Kasumi-1 (cell line): ENCODE measurements around the gene SNRNP70.

Experiments
- DNase-seq, 2 experiments: peaks; one replicate each; lab custom pipeline; 2025; lab: John Stamatoyannopoulos, UW

SNRNP70 gene

DNA sequence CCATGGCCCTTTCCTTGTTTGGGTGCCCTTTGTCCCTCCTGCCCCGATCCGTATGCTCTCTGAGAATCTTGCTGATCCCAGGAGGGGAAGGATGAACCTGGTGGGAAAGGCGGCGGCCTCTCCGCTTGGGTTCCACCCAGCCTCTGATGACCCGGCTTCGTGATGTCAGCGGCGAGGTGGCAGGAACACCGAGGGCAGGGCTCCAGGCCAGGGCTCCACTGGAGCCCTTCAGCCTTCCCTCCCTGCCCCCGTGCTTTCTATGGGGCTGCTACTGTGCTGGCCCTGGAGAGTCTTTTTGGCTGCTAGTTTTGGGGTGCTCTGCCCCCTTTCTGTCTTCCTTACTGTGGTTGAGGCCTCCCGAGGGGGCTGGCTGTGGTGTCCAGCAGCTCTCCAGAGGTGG lies 17.1 kb downstream of the SNRNP70 start:
- DNase-seq, result no peak

DNA sequence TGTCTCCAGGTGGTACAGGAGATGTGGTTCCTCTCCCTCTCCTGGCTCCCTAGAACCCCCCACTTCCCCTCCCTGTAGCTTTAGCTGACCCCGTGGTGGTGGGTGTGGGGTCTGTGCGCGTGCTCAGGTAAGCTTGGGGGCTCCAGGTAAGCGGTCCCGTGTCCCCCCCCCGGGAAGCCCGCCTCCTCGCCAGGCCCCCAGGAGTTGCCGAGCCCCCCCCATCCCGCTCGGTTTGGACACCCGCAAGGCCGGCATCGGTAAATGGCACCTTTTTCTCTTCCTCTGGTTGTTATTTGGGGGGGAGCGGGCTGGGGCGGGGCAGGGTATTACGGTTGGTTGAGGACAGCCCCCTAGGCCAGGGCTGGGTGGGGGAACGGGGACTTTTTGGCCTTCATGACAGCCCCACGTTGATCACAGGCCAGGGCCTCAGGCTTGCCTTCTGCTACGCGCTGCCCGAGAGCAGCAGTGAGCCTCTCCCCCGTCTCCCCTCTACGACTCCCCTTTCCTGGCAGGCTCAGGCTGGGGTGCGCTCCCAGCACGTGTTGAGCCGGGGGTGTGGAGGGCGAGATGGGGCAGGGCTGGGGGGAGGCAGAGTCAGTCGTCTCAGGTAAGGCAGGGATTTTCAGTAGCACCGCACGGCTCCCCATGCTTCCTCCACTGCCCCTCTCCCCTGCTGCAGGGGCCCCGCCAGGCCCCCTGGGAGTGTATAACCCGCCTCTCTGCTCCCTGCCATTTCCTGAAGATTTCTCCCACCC lies 18.3 kb downstream of the SNRNP70 start:
- DNase-seq, result no peak

DNA sequence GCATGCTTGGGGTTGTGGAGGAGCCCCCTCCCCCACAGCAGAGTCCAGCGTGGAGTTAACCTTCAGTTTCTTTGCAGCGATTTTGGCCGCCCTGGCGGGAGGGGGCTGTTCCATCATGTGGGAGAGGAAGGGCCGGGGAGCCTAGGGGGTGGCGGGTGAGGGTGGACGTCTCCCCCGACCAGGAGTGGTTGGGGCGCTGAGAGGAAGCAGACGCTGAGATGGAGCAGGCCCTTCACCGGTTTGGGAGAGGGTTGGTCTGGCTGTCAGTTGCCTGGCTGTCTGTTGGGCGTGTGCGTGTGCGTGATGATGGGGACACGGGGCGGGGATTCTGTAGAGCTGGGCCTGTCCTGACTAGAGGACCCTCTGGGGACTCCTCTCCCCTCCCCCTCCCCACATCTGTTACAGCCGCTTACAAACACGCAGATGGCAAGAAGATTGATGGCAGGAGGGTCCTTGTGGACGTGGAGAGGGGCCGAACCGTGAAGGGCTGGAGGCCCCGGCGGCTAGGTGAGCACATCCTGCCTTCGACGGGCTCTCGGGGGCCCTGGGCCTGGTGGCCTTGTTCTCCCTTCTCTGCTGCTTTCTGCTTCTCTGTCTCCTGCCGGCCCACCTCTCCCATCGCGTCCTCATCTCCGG lies 19.1 kb downstream of the SNRNP70 start:
- DNase-seq, result no peak

DNA sequence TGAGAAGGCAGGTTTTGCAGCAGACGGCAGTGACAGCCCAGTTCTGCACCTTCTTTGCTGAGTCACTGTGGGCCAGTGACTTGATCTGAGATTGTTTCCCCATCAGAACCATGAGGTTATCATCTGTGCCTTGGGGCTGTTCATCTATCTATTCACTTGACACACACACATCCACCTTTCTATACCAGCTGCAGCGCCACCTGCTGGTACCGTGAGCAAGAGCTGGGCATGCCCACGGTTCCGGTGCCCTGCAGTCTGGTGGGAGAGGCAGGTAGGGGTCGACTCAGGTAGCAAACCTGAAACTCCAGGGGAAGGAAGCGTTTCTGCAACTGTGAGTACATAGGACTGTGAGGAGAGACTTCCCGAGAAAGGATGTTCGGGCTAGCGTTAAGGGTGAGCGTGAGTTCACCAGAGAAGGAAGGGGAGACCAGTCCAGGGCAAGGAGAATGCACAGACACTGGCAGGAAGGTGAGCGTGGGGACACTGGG lies 21.4 kb downstream of the SNRNP70 start:
- DNase-seq, result peak; percentile 45 to 47

DNA sequence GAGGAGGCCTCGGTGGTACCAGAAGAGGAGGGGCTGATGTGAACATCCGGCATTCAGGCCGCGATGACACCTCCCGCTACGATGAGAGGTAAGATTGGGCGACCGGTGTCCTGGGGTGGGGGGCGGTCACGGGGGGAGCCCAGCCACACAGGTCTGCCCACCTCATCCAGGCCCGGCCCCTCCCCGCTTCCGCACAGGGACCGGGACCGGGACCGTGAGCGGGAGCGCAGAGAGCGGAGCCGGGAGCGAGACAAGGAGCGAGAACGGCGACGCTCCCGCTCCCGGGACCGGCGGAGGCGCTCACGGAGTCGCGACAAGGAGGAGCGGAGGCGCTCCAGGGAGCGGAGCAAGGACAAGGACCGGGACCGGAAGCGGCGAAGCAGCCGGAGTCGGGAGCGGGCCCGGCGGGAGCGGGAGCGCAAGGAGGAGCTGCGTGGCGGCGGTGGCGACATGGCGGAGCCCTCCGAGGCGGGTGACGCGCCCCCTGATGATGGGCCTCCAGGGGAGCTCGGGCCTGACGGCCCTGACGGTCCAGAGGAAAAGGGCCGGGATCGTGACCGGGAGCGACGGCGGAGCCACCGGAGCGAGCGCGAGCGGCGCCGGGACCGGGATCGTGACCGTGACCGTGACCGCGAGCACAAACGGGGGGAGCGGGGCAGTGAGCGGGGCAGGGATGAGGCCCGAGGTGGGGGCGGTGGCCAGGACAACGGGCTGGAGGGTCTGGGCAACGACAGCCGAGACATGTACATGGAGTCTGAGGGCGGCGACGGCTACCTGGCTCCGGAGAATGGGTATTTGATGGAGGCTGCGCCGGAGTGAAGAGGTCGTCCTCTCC lies 22.6 kb downstream of the SNRNP70 start:
- no peak for DNase-seq

DNA sequence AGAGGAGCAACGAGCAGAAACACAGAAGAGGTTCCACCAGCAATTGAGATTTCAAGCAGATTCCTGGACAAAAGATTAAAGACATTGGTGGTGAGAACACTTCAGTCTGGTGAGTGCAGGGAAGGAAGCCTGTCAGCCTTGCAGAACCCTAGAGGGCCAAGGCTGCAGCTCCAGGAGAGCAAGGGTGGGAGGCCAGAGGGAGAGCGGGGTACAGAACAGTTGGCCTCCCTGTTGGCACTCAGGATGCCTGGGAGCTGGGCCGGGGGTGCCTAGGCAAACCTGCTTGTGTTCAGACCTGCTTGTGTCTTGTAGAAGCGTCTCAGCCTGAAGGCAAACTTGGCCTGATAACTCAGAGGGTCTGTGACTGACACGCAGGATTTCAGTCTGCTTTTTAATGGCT lies 23.8 kb downstream of the SNRNP70 start:
- DNase-seq, result no peak

DNA sequence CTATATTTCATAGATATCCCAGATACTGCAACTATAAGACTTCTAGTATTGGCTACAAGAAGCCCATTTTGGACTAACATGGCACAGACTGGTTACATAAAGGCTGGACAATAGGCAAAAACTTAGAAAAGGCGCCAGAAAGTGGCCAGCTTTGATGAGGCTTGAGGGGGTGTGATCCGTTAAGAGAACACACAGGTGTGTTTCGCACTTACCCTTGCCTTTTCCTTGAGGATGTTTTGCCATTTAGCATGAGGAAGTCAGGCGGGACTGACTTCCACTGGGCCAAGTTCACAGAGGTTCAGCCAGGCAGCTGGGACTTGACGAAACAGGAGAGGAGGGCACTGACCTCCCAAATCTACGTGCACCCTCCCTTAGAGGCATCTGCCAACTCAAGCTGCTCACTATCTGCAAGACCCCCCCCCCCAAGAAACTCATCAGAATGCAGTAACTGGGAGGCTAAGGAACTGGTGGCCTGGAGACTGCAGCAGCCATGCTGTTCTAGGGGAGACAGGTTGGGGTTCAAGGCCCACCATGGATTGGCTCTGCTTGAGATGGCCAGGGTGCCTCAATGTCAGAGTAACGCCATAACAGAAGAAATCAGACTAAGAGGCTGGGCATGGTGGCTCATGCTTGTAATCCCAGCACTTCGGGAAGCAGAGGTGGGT lies 24.4 kb downstream of the SNRNP70 start:
- no peak for DNase-seq

DNA sequence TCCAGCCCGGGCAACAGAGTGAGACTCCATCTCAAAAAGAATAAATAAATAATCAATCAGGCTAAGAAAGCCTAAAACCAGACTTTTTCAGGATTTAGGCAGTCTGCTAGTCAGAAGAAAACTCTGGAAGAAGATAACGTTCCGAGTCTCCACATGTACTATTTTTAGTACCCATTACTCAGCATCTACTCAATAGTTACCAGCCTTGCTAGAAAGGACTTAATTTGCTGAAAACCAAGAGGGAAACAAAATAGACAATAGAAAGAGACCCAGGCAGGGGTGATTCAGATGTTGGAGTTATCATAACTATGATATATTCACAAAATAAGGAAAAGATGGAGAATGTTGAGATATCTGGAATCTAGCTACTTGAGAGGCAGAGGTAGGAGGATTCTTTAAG lies 25.3 kb downstream of the SNRNP70 start:
- no peak for DNase-seq

DNA sequence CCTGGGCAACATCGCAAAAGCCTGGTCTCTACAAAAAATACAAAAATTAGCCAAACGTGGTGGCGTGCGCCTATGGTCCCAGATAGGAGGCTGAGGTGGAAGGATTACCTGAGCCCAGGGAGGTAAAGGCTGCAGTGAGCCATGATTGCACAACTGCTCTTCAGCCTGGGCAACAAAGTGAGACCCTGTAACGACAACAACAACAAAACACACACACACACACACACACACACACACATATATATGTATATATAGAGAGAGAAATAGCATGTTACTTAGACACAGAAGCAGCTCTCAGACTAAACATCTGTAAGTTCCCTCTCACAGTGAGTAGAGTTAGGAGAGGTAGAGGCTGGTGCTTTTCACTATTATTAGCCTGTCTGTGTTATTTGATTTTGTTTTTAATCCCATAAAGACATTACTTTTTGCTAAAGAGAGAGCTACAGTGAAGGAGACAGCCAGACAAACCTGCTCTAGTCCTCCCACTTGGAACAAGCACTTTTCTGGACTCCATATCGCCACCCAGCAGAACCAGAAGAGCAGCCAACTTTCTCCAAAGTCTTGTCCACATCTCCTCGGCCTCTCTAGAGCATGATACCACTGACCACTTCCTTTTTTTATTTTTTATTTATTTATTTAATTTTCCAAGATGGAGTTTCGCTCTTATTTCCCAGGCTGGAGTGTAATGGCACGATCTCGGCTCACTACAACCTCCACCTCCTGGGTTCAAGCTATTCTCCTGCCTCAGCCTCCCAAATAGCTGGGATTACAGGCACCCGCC lies 26.2 kb downstream of the SNRNP70 start:
- DNase-seq, result no peak

DNA sequence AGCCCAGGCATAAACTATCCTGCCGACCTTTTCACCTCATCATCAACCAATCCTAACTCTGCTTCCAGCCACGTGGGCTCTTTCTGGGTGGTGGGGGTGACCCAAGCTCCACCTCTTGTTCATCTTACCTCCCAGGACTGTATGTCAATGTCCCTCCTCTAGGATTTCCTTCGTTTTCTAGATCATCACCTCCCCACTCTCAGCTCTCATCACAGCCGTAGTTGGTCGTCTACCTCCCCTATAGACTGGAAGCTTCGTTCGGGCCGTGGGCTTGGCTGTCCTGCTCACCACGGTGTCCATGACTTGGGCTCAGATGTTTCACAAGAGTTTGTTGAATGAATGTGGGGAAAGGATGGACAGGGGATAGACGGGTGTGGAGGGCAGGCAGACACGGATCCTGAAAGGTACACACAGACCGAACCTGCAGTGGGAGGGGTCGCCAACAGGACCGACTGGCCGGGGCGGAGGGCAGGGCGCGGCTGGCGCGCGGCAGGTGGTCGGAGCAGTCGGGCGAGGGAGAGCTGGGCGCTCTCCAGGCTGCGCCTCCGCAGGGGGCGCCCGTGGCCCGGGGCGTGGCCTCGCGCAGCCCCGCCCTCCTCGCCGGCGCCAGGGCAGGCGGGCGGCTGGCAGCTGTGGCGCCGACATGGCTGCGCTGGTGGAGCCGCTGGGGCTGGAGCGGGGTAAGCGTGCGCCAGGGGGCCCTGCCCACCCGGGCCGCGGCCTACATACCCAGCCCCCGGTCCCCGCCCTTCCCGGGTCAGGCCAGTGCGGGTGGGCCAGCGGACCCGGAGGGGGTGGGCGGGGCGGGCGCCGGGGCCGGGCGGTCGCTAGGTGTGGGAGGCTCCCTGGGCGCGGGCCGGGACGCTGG lies 28.7 kb downstream of the SNRNP70 start, which contains the start of gene LIN7B:
Gene LIN7B, plus strand, starts transcription at position 609 of the 868 bp plus-strand sequence. Its CDS starts 35 bp downstream, at position 644.
- DNase-seq, result peak; percentile 62 to 75

DNA sequence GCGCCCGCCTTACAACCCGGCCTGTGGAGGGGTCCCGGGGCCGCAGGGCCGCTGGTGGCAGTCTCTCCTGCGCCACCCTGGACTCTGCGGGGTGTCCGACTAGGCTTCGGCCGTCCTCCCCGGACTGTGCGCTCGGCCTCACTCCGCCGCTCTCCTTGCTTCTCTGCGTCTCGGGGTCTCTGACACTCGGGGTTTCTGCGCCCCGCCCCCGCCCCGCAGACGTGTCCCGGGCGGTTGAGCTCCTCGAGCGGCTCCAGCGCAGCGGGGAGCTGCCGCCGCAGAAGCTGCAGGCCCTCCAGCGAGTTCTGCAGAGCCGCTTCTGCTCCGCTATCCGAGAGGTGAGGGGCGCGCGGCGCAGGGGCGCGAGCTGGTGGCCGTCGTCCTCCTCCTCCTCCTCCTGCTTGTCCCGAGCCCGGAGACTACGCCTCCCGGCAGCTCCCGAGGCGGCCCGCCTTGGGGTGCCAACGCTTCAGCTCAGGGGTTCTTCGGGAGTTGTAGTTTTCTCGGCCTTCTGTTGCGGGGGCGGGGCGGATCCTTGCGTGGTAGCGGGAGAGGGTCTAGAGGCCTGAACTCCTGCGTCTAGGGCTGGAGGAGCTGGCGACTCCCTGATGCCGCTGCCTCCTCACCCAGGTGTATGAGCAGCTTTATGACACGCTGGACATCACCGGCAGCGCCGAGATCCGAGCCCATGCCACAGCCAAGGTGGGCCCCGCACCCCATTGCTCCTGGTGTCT lies 29.5 kb downstream of the SNRNP70 start:
- DNase-seq, result peak; percentile 47 to 63

DNA sequence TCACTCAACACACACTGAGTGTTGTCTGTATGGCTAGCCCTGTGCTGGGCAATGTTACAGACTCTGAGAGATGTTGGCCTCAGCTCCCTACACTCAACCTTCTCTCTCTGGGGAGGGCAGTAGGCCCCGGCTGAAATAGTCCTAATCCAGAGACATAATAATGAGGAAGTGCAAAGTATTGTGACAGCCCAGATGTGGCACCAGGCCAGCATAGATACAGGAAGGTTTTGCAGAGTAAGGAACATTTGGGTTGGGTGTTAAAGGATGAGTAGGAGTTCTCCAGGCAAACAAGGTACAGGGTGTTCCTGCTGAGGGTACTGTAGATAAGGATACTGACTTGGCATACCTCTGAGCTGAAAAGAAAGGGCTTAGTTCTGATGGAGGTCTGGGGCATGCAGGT lies 31.3 kb downstream of the SNRNP70 start:
- DNase-seq, result peak; percentile 83 to 84

DNA sequence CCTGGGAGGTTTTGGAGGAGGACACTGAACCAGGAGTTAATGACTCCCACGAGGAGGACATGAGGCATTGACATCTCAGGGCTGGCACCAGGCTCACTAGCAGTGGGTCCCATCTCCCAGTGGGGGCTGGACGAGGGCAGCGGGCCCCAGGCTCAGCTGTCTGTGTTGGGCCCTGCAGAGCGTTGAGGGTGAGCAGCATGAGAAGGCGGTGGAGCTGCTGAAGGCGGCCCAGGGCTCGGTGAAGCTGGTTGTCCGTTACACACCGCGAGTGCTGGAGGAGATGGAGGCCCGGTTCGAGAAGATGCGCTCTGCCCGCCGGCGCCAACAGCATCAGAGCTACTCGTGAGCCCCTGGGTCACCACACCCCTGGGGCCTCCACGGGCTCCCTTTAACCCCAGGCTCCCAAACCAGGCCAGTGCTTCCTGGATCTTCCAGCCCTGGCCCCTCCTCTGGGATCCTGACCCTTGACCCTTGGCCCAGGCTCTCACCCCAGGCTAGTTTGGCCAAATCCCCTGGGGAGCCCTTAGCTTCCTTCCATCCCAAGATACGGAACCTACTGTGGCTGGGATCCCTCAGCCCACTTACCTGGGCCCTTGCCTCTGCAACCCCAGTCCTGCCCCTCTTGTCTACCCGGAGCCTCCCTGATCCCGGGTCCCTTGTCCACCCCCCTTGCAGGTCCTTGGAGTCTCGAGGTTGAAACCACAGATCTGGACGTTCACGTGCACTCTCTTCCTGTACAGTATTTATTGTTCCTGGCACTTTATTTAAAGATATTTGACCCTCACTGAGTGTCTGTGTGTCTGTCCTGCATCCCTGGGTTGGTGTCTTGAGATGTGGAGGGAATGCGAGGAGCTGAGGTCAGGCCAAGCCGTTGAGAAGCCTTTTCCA lies 32.7 kb downstream of the SNRNP70 start:
- no peak for DNase-seq

DNA sequence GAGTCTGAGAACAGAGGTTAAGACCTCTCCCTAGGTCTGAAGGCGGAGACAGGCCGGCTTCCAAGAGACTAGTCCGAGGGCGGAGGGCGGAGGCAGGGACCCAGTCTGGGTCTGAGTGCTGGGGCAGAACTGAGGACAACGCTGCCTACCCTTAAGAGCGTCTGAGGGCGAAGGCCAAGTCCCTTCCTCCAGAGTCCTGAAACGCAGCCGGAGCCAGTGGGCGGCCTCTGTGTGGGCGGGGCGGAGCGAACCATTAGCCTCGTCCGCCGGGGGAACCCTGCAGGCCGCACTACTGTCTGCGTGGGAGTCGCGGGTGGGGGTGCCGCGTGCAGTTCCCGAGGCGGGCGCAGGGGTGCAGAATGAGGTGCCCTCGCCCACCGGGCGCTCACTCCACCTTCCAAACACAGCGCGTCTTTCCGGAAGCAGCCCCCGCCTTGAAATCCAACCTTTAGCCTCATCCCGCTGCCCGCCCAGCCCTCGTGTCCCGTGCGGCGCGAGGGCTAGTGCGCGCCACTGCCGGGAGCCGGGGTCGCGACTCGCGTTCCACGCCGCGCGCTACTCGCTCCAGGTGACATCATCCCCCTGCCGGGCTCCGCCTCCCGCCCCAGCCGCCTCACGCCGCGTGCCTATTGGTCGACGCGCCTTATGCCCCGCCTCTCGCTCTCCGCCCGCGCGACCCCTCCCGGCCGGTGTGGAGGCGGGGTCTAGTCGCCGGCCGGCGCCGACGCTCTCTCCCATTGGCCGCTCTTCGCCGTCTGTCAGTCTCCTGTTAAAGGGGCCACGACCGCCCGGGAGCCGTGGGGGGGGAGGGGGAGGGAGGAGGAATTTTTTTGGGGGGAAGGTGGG lies 33.5 kb downstream of the SNRNP70 start, which contains the start of gene C19orf73:
Gene C19orf73, minus strand, starts transcription at position 579 of the 846 bp plus-strand sequence. Its CDS starts 121 bp downstream, at position 458.
- peak; percentile 94 for DNase-seq

DNA sequence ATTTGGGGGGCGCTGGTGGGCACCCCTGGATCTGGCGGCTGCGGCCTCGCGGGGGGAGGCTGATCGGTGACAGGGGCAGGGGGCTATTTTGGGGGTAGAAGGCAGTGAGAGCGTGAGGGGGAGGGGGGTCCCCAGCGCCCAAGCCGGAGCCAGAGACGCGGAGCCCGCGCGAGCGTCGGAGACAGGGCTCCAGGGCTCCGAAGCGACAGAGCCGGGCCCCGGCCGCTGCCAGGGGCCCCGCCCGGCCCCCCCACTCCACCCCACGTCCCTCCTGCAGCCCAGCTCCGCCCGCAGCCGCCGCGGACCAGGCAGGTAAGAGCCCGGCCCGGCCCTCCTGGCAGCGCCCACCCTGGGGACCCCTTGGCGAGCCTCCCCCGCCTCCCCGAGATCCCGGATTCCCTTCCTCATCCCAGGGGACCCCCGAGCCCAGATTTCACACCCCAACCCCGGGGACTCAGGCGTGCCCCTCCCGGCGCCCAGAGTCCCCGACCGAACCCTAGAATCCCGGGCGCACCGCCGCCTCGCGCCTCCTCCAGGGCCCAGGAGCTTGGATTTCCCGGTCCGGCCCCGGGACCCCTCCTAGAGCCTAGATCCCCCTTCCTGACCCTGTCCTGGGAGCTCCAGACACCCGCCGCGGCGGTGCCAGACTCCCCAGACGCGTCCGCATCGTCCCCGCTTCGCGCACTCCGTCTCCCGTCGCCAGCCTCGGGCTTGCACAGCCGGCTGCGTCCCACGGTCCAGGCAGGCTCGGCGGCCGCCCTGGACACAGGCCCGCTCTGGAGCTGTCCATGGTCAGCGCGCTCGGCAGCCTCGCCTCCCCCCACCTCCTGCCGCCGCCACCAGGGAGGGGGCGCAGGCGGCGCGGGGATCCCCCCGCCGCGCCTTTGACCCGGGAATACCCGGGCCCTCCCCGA lies 34.4 kb downstream of the SNRNP70 start, which contains the start of gene PPFIA3:
Gene PPFIA3, plus strand, starts transcription at position 134 of the 914 bp plus-strand sequence. CDS start 8,330 bp downstream, outside the sequence.
- DNase-seq, result no peak

DNA sequence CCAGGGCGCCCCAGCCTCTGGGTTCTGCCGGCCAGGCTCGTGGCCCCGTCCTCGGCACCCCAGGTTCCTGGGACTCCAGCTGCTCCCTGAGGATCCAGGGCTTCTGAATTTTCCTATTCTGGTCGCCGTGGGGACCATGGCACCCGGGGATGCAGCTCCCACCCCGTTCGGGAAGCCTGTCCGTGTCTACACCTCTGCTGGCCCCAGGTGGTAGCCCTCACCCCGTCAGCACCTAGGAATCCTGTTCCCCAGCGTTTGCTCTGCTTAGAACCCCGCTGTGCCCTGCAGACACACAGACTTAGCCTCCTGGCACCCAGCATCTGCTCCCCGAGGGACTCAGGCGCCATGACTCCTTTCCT lies 35.1 kb downstream of the SNRNP70 start:
- DNase-seq, result no peak
